GM18519 (cell line): ENCODE results near the gene ZNF692.
"Not testable (repeated sequence)": the region's sequence is repeated elsewhere in the genome, so short reads cannot be mapped to it uniquely, and the experiment has no call there.

Source experiments
- ATAC-seq: cut with Tn5 transposase; IDR thresholded peaks from one replicate; pipeline ENCODE4 v1.9.1; 2021; ENCODE audit warnings: mild to moderate bottlenecking, moderate library complexity; ENCODE audit not compliant: unreplicated experiment, low FRiP score

ZNF692 gene

GRCh38 chr1:248811514-248812490 is 47.1 kb downstream of the ZNF692 start:
- no peak for ATAC-seq

- no peak for ATAC-seq
These were observed 48.0 kb downstream of the ZNF692 start for GRCh38 chr1:248810727-248811513.

GRCh38 chr1:248810000-248810726 is 48.7 kb downstream of the ZNF692 start:
- no peak for ATAC-seq

GRCh38 chr1:248808876-248809275 is 50.0 kb downstream of the ZNF692 start:
- ATAC-seq = no peak

GRCh38 chr1:248807067-248807737 is 51.7 kb downstream of the ZNF692 start:
- peak; percentile 52 for ATAC-seq

GRCh38 chr1:248805876-248806275 is 53.0 kb downstream of the ZNF692 start:
- no peak for ATAC-seq

- ATAC-seq = peak; percentile 88
These were observed 53.9 kb downstream of the ZNF692 start for GRCh38 chr1:248804771-248805681.

- not testable (repeated sequence) for ATAC-seq
These were observed 55.4 kb downstream of the ZNF692 start for GRCh38 chr1:248803501-248803900.

GRCh38 chr1:248802454-248802853 is 56.4 kb downstream of the ZNF692 start:
- no peak for ATAC-seq

- no peak for ATAC-seq
These were observed 58.4 kb downstream of the ZNF692 start for GRCh38 chr1:248800459-248800858.
